Psoas muscle (tissue), 8 donors: Measurements from ENCODE around the gene ESPN. TPM values are rescaled to one million over a fixed set of nuclear protein-coding genes. Genes with fewer than 3 reads are reported as not detected.
A peak's percentile ranks its signal among the peaks of the same experiment; 100 is the strongest.

Experiments
- ATAC-seq, 4 donors: fragments of 200-7000 bp; cut with Tn5 transposase; one replicate each; pipeline ENCODE4 v1.9.1; 2020; ENCODE audit warnings: moderate library complexity in 3 of 4, mild to moderate bottlenecking in 2 of 4
- DNase-seq, 2 donors: peaks; one replicate each; pipeline ENCODE4 v3.0.0-alpha.2; 2020
- H3K27ac ChIP-seq: fragments of 200-600 bp; one replicate; pipeline ENCODE4 v1.8.0; 2022
- H3K27me3 ChIP-seq, 3 donors: fragments of 200-600 bp in 1 of 3; one replicate each; pipeline versions ENCODE4 v1.6.1 to v1.8.0; 2013 to 2022; ENCODE audit warnings: low read length in 2 of 3, mild to moderate bottlenecking in 2 of 3, moderate library complexity in 1 of 3; ENCODE audit not compliant: insufficient read depth in 3 of 3
- H3K36me3 ChIP-seq, 2 donors: fragments of 200-600 bp in 1 of 2; one replicate each; pipeline versions ENCODE4 v1.6.1 to v1.8.0; 2013 to 2022; ENCODE audit warnings: low read depth in 1 of 2, mild to moderate bottlenecking in 1 of 2, moderate library complexity in 1 of 2; ENCODE audit not compliant: insufficient read depth in 1 of 2
- H3K4me1 ChIP-seq: fragments of 200-600 bp; one replicate; pipeline ENCODE4 v1.8.0; 2022
- H3K4me3 ChIP-seq: fragments of 200-600 bp; one replicate; pipeline ENCODE4 v1.8.0; 2022; ENCODE audit warnings: mild to moderate bottlenecking
- H3K9me3 ChIP-seq: fragments of 200-600 bp; one replicate; pipeline ENCODE4 v1.8.0; 2022
- WGBS, 3 donors: extraction: QIAGEN DNeasy Blood & Tissue Kit; methylation state at CpG; one replicate each; pipeline versions ENCODE4 v1.1.6 to v1.1.7; 2013; 5-methylcytosine and 5-hydroxymethylcytosine counted together
- intact Hi-C, 2 donors: fragments of 100-400 bp; cut with DNase I; formaldehyde crosslinking; loops; one replicate each; pipeline versions ENCODE4 v1.11.0 to v1.14.2; 2022
- polyA plus RNA-seq, 3 donors: library from polyadenylated mRNA; stranded (reverse); fragments of 200-250 nt; gene quantifications; one replicate each; pipeline ENCODE4 v1.2.3, GENCODE V29; 2013
- total RNA-seq, 4 donors: library from RNA; stranded (reverse); fragmentation: NEBNext Ultra II Directional in 2 of 4; extraction: Animal tissue kit (Norgen Biotek cat#: 25700) in 2 of 4; gene quantifications; one replicate each; pipeline versions ENCODE4 v1.2.1 to v1.2.4, GENCODE V29; 2021 to 2023
- TF ChIP-seq, protein P1 (sequence below): fragments of 200-600 bp; IDR thresholded peaks from one replicate; pipeline ENCODE4 v1.8.0; 2022; ENCODE audit warnings: antibody characterized with exemption
- donor health status: healthy with polysubstance abuse.
- donor health status: DM: no; HTN: no; CAD: no; lungs with moderate emphysema.
- donor health status: Bipolar disorder and iron deficiency.
- donor health status: healthy.
- donor health status: DM: yes; HTN: yes; CAD: no.
- donor health status: DM: no; HTN: no; CAD: no.
- donor health status: DM: no; HTN: no; CAD: no.
- donor health status: DM: yes; HTN: yes; CAD: no.

ESPN gene
- total and polyA plus RNA-seq, 7 donors: 0.12 TPM; not detected in 6

GRCh38 chr1:6417961-6418667, 6.5 kb upstream of the ESPN start:
- TF ChIP-seq, protein P1, sequence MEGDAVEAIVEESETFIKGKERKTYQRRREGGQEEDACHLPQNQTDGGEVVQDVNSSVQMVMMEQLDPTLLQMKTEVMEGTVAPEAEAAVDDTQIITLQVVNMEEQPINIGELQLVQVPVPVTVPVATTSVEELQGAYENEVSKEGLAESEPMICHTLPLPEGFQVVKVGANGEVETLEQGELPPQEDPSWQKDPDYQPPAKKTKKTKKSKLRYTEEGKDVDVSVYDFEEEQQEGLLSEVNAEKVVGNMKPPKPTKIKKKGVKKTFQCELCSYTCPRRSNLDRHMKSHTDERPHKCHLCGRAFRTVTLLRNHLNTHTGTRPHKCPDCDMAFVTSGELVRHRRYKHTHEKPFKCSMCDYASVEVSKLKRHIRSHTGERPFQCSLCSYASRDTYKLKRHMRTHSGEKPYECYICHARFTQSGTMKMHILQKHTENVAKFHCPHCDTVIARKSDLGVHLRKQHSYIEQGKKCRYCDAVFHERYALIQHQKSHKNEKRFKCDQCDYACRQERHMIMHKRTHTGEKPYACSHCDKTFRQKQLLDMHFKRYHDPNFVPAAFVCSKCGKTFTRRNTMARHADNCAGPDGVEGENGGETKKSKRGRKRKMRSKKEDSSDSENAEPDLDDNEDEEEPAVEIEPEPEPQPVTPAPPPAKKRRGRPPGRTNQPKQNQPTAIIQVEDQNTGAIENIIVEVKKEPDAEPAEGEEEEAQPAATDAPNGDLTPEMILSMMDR: no peak
- peaks cover 0 to 97% (median 43%) of the 10 kb centered on the region in 3 donors for H3K27me3 ChIP-seq
- H3K27ac ChIP-seq: no peak overlapping the region
- DNase-seq (no peak), ATAC-seq (no peak)
- no peak overlapping the region for H3K4me3 ChIP-seq
- WGBS, 3 donors: 47 to 53% (median 49%) methylated on average over 8 of the region's 8 CpGs
- intact Hi-C loops: no loop called here
- no peaks in the 10 kb centered on the region for H3K36me3 ChIP-seq
- H3K9me3 ChIP-seq: no peaks in the 10 kb centered on the region
- peaks cover 18% of the 10 kb centered on the region for H3K4me1 ChIP-seq

DNA sequence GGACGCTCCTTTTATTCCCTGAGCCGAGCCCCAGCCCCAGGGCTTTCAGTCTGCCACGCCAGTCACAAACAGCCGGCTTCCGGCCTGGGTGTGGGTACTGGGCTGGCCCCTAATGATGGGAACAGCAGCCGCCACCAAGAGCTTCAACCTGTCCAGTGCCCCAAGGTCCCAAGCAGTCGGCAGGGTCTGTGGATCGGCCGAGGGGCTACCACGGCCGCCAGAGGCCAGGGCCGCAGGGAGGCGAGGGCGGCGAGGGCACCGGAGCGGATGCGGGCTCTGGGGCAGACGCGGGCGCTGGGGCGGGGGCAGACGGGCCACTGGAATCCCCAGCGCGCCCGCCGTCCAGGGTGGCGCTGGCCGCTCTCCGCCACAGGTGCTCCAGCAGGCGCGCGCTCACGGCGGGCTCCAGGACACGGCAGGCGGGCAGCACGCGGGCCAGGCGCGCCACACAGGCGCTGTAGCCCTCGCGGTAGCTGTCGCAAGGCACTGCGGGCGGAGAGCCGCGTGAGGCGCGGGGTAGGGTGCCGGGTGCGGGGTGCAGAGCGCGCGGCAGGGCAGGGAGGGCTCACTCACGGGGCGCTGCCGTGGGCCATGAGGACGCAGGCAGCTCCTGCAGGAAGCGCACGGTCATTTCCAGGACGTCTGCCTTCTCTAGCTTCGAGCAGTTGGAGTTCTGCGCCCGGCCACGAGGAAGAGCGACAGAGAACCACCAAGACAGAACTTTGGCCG, 5.7 kb upstream of the ESPN start:
- DNase-seq (no peak), ATAC-seq (no peak)
- Histone ChIP-seq H3K27me3 (peaks cover 0 to 98% (median 46%) of the 10 kb centered on the region in 3 donors), H3K9me3 (no peaks in the 10 kb centered on the region), H3K4me3 (no peak overlapping the region), H3K4me1 (peaks cover 21% of the 10 kb centered on the region), H3K36me3 (no peaks in the 10 kb centered on the region), H3K27ac (no peak overlapping the region)
- TF ChIP-seq, protein P1: no peak
- intact Hi-C loops: no loop called here
- WGBS, 3 donors: 4 to 7% (median 4%) methylated on average over 49 to 69 of the region's 69 CpGs

DNA sequence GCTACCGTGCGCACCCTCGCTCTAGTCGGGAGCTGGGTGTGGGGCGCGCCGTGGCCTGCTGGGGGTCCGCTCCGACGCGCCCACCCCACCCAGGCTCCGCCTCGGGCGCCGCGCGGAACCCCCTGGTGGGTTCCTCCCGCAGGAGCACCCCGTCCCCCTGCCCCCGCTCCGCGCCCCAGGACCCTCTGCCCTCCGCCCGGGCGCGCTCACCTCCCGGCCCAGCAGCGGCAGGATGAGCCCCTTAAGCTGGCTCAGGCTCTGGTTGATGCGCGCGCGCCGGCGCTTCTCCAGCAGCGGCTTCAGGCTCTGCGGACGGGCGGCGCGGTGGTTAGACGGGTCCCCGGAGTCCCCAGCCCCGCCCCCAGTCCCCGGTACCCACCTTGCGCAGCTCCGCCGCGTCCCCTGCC, 5.2 kb upstream of the ESPN start:
- ATAC-seq (no peak), DNase-seq (no peak)
- intact Hi-C loops: no loop called here
- TF ChIP-seq, protein P1: no peak
- peak overlapping the region; percentile 55 for H3K4me3 ChIP-seq
- H3K27ac ChIP-seq: no peak overlapping the region
- peaks cover 0 to 98% (median 51%) of the 10 kb centered on the region in 3 donors for H3K27me3 ChIP-seq
- no peaks in the 10 kb centered on the region for H3K36me3 ChIP-seq
- H3K9me3 ChIP-seq: no peaks in the 10 kb centered on the region
- peaks cover 21% of the 10 kb centered on the region for H3K4me1 ChIP-seq
- WGBS, 3 donors: 1 to 3% (median 2%) methylated on average over 39 to 48 of the region's 48 CpGs

GRCh38 chr1:6419804-6420453, 4.6 kb upstream of the ESPN start, which contains the start of gene HES2:
HES2 (minus strand) TSS chr1:6419919; CDS start chr1:6419820, 99 bp downstream.
- intact Hi-C loops: no loop called here
- DNase-seq (no peak), ATAC-seq (peak in 2 of 4 donors; percentile 34 to 39)
- Histone ChIP-seq H3K36me3 (no peaks in the 10 kb centered on the region), H3K27me3 (peaks cover 0 to 97% (median 50%) of the 10 kb centered on the region in 3 donors), H3K27ac (no peak within 1 kb of the TSS), H3K4me1 (peaks cover 21% of the 10 kb centered on the region), H3K9me3 (no peaks in the 10 kb centered on the region), H3K4me3 (peak within 1 kb of the TSS; percentile 55)
- TF ChIP-seq, protein P1: no peak
- 0% methylated on average over 25 to 62 of the region's 62 CpGs for WGBS, 3 donors
